ENCODE measurements around the gene RAB28. TPM values are rescaled to one million over a fixed set of nuclear protein-coding genes. Genes with fewer than 3 reads are reported as not detected.

The RAB28 gene
- total RNA-seq, 1 experiment from 2014 or later: 17.1 TPM

DNA sequence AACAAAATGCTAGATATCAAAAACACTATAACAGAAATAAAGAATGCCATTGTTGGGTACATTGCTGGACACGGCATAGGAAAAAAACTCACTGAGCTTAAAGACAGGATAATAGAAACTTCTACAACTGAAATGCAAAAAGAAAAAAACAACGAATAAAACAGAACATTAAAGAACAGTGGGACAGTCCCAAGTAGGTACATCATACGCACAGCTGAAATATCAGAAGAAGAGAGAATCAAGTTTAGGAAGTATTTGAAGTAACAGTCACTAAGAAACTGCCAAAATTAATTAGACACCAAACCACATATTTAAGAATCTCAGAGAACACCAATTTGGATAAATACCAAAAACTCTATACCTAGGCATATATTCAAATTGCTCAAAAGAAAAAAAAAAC lies 19.2 kb downstream of the RAB28 start:
- TF ChIP-seq CTCF (IDR thresholded peaks at IDR 0.05): no peak
- TF ChIP-seq, protein P1, sequence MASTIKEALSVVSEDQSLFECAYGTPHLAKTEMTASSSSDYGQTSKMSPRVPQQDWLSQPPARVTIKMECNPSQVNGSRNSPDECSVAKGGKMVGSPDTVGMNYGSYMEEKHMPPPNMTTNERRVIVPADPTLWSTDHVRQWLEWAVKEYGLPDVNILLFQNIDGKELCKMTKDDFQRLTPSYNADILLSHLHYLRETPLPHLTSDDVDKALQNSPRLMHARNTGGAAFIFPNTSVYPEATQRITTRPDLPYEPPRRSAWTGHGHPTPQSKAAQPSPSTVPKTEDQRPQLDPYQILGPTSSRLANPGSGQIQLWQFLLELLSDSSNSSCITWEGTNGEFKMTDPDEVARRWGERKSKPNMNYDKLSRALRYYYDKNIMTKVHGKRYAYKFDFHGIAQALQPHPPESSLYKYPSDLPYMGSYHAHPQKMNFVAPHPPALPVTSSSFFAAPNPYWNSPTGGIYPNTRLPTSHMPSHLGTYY (CRISPR knock-in tag; IDR thresholded peaks at IDR 0.05): no peak
- TF ChIP-seq, protein P2, sequence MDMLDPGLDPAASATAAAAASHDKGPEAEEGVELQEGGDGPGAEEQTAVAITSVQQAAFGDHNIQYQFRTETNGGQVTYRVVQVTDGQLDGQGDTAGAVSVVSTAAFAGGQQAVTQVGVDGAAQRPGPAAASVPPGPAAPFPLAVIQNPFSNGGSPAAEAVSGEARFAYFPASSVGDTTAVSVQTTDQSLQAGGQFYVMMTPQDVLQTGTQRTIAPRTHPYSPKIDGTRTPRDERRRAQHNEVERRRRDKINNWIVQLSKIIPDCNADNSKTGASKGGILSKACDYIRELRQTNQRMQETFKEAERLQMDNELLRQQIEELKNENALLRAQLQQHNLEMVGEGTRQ (CRISPR knock-in tag; IDR thresholded peaks at IDR 0.05): no peak
- TF ChIP-seq GTF2I (CRISPR knock-in tag; conservative IDR thresholded peaks at IDR 0.05): no peak
- TF ChIP-seq ZNF317 (CRISPR knock-in tag; IDR thresholded peaks at IDR 0.05; ENCODE audit: borderline replicate concordance, low read depth): no peak
- no peak for TF ChIP-seq GABPB1 (CRISPR knock-in tag; IDR thresholded peaks at IDR 0.05)
- TF ChIP-seq ZNF671 (CRISPR knock-in tag; IDR thresholded peaks at IDR 0.05): no peak
- no peak for TF ChIP-seq NR1H2 (CRISPR knock-in tag; IDR thresholded peaks at IDR 0.05)
- no peak for TF ChIP-seq ZNF121 (CRISPR knock-in tag; IDR thresholded peaks at IDR 0.05)
- TF ChIP-seq ATF1 (CRISPR knock-in tag; IDR thresholded peaks at IDR 0.05): no peak
- no peak for TF ChIP-seq JAZF1 (CRISPR knock-in tag; IDR thresholded peaks at IDR 0.05)
- no peak for DNase-seq (ENCODE audit: low spot score)
- Mint-ChIP-seq H3K27ac (no peak overlapping the region), H3K36me3 (peaks cover 3% of the 10 kb centered on the region; the same call in 1 of the 2 replicates), H3K4me1 (peaks cover 10% of the 10 kb centered on the region), H3K9me3 (no peaks in the 10 kb centered on the region), H3K27me3 (ENCODE audit: low read depth) (no peaks in the 10 kb centered on the region), H3K4me3 (no peak overlapping the region)
- CTCF ChIA-PET: interaction anchor here (3.4 kb wide), 1 partner anchor 34 kb away, joined by 11 read pairs; no protein-coding TSS in a partner anchor
- ATAC-seq: no peak
- POLR2A ChIA-PET: no interaction called here

DNA sequence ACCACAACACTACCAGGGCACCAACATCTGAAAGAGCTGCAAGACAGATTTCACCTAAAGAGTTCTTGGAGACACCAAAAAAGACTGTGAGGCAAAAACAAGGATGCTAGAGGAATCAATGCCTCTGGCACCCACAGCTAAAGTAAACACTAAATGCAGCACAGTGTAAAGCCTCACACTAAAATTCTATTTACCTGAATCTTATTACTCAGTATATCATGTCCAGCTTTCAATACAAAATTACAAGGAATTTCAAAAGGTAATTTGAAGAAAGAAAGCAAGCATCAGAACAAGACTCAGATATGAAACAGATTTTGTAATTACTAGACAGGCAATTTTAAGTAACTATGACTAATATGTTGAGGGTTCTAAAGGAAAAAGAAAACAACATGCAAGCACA lies 19.6 kb downstream of the RAB28 start:
- no peak for ATAC-seq
- Mint-ChIP-seq H3K27ac (no peak overlapping the region), H3K9me3 (no peaks in the 10 kb centered on the region), H3K27me3 (ENCODE audit: low read depth) (no peaks in the 10 kb centered on the region), H3K4me1 (peaks cover 10% of the 10 kb centered on the region), H3K36me3 (peaks cover 3% of the 10 kb centered on the region; the same call in 1 of the 2 replicates), H3K4me3 (no peak overlapping the region)
- CTCF ChIA-PET: interaction anchor here (3.4 kb wide), 1 partner anchor 33 kb away, joined by 11 read pairs; no protein-coding TSS in a partner anchor
- POLR2A ChIA-PET: interaction anchor here (0.5 kb wide), 1 partner anchor 1747 kb away, joined by 3 read pairs; no protein-coding TSS in a partner anchor
- DNase-seq (ENCODE audit: low spot score): no peak
- no peak for TF ChIP-seq GABPB1 (CRISPR knock-in tag; IDR thresholded peaks at IDR 0.05)
- TF ChIP-seq CTCF (IDR thresholded peaks at IDR 0.05): no peak
- TF ChIP-seq, protein P3, sequence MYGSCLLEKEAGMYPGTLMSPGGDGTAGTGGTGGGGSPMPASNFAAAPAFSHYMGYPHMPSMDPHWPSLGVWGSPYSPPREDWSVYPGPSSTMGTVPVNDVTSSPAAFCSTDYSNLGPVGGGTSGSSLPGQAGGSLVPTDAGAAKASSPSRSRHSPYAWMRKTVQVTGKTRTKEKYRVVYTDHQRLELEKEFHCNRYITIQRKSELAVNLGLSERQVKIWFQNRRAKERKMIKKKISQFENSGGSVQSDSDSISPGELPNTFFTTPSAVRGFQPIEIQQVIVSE (CRISPR knock-in tag; IDR thresholded peaks at IDR 0.05; ENCODE audit: borderline replicate concordance): no peak
- TF ChIP-seq JAZF1 (CRISPR knock-in tag; IDR thresholded peaks at IDR 0.05): no peak
- TF ChIP-seq ZNF671 (CRISPR knock-in tag; IDR thresholded peaks at IDR 0.05): no peak
- no peak for TF ChIP-seq EMX1 (CRISPR knock-in tag; IDR thresholded peaks at IDR 0.05)
- TF ChIP-seq HMGXB4 (CRISPR knock-in tag; IDR thresholded peaks at IDR 0.05): no peak
- no peak for TF ChIP-seq AFF4 (CRISPR knock-in tag; IDR thresholded peaks at IDR 0.05; ENCODE audit: borderline replicate concordance)
- no peak for TF ChIP-seq FOXK1 (CRISPR knock-in tag; IDR thresholded peaks at IDR 0.05)
- no peak for TF ChIP-seq ATF6 (CRISPR knock-in tag; IDR thresholded peaks at IDR 0.05)
- TF ChIP-seq E2F4 (CRISPR knock-in tag; IDR thresholded peaks at IDR 0.05; ENCODE audit: borderline replicate concordance, low read depth): no peak
